CD1c-positive myeloid dendritic cell (primary cell): ENCODE data around the gene KCND2.

Experiments
- DNase-seq: peaks from one replicate; pipeline ENCODE4 v3.0.0-alpha.2; 2016; ENCODE audit errors: extremely low spot score

The KCND2 gene

DNA sequence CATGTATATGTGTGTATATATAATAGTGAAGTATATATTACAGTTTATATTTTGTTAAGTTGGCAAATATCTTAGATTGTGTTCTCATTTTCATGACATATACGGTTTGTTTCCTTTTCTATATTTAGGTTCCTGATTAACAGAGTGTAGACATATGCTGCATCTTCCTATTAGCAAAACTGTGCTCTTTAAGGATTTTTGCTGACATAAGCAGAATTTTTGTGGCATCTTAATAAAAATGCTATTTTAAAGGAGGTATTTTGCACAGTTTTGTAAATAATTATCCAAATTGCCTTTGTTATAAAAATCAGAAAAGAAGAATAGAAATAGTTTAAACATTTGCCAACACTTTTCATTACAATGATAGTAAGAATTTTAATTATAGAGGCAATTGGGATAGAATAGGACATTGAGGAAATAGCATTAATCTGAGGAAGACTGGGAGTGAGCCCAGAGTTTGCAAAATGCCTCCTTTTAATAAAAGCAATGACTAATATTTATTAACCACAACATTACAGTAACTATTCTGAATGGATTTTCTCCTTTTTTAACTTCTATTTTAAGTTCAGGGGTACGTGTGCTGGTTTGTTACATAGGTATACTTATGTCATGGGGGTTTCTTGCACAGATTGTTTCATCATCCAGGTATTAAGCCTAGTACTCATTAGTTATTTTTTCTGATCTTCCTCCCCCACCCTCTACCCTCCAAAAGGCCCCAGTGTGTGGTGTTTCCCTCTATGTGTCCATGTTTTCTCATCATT, 38.2 kb downstream of the KCND2 start:
- DNase-seq, result no peak

DNA sequence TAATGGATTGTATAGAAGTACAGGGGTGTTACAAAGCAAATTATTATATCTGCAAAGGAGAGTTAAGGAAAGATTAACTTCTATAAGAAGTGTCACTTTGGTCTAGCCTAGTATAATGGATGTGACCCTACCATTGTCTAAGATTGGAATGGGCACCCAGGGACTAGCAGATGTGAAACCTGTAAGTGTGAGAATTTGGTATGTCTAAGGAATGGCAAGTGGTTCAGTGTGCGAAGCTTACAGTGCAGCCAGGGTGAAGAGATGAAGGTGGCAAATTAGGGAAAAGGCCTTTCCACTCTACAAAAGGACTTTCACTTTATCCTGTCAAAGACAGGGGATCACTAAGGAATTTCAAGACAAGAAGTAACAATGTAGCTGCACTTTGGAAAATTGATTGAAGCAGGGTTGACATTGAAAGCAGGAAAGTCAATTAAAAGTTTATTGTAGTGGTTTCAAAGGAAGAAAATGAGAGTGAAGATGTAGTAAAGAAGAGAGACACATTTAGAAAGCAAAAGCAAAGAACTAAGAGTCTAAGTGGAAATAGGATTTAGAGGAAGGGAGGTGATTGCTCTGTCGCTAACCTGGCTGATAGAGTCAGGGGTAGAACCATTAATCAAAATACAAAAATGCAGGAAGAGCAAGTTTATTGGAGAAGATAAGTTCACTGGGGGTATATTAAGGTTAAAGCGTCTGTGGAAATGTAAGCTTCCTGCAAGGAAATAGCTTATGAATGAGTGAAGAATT, 47.4 kb downstream of the KCND2 start:
- no peak for DNase-seq

- DNase-seq, result no peak
These were observed 54.1 kb downstream of the KCND2 start for GRCh38 chr7:120327054-120327453.

DNA sequence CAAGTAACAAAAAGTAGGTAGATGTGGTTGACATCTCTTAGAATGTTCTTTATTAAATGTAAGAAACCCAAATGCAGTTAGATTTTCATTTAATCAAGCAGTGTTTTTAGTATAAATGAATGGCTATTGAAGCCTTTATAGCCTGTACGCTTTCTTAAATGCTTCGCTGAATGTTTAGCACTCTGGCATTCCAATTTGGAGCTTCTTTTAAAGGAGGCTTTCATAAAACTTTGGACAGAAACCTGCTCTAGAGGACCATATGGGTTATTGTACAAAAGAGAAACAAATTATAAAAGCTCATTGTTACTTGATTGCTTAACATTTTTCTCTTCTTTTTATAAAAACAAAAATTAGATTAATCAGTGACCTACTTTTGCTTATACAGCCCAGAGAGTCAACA, 59.5 kb downstream of the KCND2 start:
- no peak for DNase-seq

GRCh38 chr7:120334475-120334874, 61.5 kb downstream of the KCND2 start:
- no peak for DNase-seq

GRCh38 chr7:120337308-120337907, 64.4 kb downstream of the KCND2 start:
- no peak for DNase-seq

DNA sequence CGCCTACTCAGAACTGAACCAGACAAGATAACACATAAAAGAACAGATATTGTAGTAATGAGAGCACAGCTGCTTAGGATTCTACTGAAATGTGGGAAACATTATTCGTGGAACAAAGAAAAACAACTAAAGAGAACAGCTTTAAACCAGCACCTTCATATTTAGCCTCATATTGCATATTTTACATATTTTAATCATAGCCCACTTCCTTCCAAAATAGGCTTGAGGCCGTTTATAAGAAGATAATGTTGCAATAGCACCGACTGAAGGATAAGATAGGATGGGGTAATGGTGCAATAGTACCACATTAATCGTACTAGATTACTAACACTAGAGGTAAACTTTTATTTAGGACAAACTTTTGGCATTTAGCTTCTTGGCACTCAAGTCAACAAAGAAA, 71.3 kb downstream of the KCND2 start:
- DNase-seq, result no peak

GRCh38 chr7:120353171-120353570, 80.2 kb downstream of the KCND2 start:
- DNase-seq, result no peak

DNA sequence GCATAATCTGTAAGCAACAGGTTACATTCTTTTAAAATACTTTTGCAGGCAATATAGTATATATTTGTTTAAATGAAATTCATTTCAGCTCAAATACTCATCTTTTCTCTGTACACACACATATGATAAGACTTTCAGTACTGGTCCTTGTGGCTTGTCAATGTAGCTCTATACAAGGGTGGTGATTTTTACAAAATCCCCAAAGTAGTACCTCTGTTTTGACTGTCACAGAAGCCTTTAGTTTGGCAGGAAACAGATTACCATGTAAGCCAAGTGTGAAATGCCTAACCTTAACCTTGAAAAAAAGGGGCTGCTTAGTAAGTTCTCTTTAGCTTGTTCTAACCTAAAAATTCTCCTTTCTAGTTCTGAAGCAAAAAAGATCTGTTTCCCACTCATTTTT, 87.9 kb downstream of the KCND2 start:
- DNase-seq, result no peak

GRCh38 chr7:120363414-120363813, 90.4 kb downstream of the KCND2 start:
- no peak for DNase-seq

- no peak for DNase-seq
These were observed 98.0 kb downstream of the KCND2 start for GRCh38 chr7:120370954-120371353.

GRCh38 chr7:120373174-120373573, 100.2 kb downstream of the KCND2 start:
- no peak for DNase-seq

- DNase-seq, result no peak
These were observed 121.6 kb downstream of the KCND2 start for GRCh38 chr7:120394595-120394994.

- DNase-seq, result no peak
These were observed 122.6 kb downstream of the KCND2 start for GRCh38 chr7:120395526-120396019.

DNA sequence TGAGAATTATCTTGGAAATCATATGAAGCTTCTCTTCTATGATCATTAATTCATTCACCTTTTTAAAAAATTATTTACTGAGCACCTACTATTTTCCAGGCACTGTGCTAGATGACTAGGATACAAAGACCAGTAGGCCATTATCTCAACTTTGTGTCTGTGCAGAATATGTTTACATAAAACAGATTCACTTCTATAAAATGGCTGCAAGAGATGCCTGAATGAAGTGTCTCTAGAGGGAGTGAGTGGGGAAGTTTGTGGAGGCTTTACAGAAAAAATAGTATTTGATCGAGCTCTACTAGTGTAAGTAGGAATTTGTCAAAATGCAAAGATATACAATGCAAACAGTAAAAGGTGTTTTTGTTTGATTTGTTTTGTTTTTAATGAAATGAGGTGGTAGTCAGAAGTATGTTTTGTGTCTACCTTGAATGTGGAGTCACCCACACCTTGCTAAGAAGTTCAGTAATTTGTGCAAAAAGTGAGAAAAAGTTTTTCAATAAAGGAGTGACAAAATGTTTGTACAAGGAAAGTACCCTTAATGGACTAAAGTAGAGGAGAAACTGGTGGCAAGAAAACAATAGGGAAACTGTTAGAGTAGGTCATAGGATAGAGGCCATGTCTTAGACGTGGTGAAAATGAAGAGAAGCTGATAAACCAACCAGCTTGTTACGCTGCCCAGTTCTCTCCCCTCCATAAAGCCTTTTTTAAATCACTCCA, 125.5 kb downstream of the KCND2 start:
- no peak for DNase-seq

GRCh38 chr7:120400806-120401455, 128.0 kb downstream of the KCND2 start:
- DNase-seq, result no peak

DNA sequence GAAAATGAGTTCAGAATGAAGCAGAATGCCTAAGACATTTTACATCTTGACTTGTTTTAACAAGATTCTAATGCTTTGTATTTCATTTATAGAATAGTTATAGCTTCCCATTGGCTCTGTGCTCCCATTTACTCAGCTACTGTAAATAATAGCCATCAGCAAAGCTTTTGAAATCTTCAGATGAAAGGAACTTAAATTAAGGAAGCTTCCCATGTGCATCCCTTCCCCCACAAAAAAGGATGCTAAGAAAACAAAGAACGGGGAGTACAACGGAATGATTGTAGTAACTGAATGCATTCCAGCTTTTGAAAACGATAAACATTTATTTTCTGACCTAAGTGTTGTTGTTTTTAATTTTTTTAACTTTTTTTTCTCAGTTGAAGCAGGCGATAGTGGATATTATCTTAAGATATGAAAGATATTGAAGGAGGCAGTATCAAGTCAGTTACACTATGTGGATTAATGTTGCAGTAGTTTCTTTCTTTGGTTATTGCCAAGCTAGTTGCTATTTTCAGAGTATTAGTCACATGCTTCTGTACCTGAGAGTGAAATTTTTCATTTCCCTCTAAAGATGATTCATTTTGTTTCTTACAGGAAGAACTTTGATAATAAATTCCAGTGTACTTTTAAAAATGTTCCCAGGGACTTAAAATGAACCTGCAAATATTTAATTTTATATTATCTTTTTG, 129.2 kb downstream of the KCND2 start:
- no peak for DNase-seq

GRCh38 chr7:120402801-120403200, 129.8 kb downstream of the KCND2 start:
- no peak for DNase-seq

DNA sequence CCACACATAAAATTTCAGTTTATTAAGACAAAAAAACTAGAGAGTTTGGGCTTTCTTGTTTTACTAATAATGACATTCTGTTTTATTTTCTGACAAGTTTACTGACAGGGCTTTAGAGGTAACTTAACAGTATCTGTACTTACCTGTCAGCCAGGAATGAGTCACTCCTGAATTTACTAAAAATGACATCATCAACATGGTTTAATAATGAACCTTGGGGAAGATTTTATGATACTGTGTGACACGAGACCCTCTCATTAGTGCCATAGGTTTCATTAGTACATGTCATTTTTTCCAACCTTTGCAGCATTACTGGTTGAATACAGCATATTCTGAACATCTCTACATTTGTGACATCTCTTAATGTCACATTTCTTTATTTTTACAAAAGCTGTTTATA, 131.1 kb downstream of the KCND2 start:
- no peak for DNase-seq

DNA sequence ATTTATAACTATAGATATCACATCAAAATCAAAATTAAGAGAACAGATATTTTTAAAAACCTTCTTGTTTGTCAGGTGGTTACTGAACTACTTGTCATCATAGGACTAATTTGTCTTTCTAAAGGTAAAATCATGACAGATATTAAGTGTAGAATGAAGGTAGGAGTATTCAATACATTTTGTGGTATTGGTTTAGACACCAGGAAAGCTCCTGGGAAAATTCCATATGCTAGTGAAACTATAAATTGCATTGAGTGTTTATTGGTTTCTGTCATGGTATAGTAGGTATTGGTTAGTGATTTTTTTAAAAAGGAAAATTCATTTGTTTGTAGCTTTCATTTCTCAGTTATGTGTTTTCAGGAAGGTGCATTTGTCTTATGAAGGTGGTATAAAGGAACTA, 132.7 kb downstream of the KCND2 start:
- DNase-seq, result no peak

DNA sequence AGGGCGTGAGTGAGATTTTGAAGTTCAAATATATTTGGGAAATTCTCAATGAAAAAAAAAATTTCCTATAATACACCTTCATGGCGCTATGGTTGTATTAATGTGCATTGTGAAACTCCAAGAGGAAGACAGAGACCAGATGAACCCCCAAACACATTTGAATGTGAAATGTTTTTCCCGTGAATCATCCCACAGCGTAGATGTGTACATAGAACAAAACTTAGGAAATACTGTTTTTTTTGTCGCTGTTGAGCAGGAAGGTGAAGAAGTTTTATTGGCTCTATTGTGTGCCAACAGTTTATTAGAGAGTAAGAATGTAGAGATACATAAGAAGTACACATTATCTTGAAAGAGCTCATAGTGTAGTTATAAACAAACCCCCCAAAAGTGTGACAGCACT, 134.0 kb downstream of the KCND2 start:
- no peak for DNase-seq
